Fibroblast of skin of back (primary cell): ENCODE results near the gene NAAA. TPM values are rescaled to one million over a fixed set of nuclear protein-coding genes. Genes with fewer than 3 reads are reported as not detected.
"Not testable (repeated sequence)": the region's sequence is repeated elsewhere in the genome, so short reads cannot be mapped to it uniquely, and the experiment has no call there.

Experiments used
- DNase-seq: peaks from one replicate; pipeline ENCODE4 v3.0.0-alpha.2; 2013
- polyA plus RNA-seq, 2 experiments: library from polyadenylated mRNA; unstranded; fragments of 120-200 nt; gene quantifications; one replicate each; pipeline ENCODE4 v1.2.1, GENCODE V29; 2013; ENCODE audit not compliant: insufficient read length in 2 of 2

Gene NAAA
- polyA plus RNA-seq (2013, experiment 1 of 2; ENCODE audit: insufficient read length) = 12.5 TPM
- polyA plus RNA-seq (2013, experiment 2 of 2; ENCODE audit: insufficient read length) = 7.7 TPM

DNA sequence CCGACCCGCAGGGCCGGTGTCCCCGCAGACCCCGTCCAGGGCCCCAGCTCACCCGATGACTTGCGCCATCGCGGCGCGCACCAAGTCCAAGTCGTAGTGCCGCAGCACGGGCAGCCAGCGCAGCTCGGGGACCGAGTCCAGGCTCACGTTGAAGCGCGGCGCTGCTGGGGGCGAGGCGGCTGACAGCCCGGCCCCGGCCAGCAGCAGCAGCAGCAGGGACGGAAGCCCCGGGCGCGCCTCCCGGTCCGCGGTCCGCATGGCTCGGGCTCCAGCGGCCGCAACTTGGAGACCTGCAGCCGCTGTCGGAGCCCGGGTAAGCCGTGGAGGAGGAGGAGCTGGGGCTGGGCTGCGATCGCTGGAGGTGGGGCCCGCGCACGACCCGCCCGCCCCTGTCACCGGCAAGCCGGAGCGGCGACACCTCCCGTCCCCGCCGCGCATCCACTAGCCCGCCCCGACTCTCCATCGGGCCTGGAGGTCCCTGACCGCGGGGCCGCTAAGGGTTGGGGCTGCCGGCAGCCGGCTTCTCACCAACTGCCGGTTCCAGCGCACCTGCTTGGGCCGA lies at the start of gene NAAA:
NAAA (minus strand) TSS at position 322 of the 562 bp plus-strand sequence; CDS start at position 258, 64 bp downstream.
- peak; percentile 76 for DNase-seq

DNA sequence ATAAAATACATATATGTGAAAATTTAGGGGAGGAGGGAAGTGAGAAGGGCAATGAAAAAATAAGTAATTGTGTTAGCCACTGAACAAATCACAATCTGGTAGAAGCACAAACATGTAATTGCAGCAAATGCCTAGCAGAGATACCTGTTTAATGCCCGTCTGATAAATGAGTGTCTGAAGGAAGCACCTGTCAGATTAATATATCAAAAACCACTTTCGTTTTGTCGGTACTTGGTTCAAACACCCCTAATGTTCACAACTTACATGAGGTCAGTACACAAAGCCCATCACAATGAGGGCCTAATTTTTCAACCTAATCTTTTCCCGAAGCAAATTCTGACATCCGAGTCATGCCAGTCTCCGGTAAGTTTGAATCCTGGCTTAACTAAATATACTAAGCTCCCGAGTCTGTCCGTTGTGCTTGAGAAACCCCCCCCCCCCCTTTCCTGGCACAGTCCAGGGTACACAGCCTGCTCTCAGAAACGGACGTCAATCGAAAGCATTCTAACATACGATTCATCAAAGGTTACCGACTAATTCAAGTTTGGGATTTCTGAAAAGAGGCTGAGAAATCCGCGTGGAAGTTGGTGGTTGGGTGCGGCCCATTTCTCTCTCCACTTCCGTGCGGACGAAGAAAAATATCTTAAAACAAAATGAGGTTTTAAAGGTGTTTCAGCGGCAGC lies 49.2 kb upstream of the NAAA start:
- no peak for DNase-seq

DNA sequence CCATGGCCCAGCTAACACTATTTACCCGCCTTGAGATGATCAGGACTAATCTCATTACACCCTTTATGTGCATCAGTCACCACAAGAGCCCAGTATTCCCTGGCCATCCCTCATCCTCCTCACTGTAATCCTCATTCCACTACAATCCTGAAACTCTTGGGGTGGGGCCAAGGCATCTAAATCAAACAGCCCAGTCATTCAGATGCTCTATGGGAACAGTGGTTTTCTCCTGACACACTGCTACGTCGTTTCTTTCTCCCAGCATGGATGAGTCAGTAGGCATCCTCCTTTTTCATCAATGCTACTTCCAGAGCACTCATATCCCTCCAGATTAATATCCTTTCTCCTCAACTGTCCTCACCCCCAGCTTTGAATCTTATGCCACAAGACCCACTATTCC lies 44.3 kb upstream of the NAAA start:
- peak; percentile 82 for DNase-seq

DNA sequence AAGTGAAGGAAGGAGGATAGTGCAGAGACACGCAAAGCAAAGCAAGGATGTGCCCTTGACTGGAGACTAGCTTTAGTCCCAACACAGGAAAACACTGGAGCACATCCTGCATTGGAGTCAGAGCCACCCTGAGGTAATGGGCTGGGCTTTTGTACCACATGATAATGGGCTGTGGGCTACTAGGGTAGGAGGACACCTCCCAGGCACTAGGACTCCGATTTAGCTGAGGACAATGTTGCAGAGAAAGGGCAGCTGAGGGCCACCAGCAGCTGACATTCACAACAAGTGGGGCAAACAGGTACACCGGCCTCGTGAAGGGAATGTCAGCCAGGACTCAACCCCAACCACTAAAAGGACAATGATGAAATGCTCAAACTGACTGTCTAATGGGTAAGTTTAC lies 39.8 kb upstream of the NAAA start:
- no peak for DNase-seq

DNA sequence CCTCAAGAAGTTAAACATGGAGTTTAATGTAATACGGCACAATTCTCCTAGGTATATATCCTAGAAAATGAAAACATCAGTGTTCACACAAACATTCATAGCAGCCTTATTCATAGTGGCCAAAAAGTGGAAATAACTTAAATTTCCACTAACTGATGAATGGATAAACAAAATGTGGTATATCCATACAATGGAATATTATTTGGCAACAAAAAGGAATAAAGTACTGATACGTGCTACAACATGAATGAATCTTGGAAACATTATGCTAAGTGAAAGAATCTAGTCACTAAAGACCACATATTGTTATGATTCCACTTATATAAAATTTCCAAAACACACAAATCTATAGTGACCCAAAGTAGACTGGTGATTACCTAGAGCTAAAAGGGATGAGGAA lies 35.4 kb upstream of the NAAA start:
- DNase-seq = no peak

DNA sequence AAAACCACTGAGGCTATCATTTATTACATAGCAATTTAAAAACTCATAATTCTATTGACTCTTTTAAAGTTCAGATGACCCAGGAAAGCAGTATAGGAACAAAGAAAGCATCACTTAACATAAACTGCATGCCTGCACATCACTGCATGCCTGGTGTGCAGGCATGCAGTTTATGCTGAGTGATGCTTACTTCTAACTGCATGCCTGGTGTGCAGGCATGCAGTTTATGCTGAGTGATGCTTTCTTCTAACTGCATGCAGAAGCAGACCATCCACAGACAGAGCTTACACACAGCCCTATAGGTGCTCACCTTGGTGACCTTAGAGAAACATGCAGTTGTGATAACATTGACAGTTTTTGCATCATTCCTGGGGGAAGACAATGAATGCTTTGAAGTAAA lies 33.0 kb upstream of the NAAA start:
- no peak for DNase-seq

DNA sequence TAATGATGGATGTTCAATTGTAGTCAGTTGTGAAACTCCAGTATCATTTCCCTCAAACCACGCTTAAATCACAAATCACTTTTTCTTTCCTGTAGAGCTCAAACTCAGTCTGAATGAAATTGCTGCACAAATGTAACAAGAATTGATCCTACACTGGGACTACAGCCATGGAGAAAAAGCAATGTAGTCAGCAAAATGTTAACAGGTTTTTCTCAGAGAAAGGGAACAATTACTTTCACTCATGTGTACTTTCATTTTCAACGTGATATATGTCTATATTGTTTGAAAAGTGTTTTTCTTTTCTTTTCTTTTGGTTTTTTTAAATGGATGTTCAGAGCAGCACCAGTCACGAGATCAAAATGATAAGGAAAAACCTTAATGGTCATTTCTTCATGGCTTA lies 27.3 kb upstream of the NAAA start:
- DNase-seq = no peak

DNA sequence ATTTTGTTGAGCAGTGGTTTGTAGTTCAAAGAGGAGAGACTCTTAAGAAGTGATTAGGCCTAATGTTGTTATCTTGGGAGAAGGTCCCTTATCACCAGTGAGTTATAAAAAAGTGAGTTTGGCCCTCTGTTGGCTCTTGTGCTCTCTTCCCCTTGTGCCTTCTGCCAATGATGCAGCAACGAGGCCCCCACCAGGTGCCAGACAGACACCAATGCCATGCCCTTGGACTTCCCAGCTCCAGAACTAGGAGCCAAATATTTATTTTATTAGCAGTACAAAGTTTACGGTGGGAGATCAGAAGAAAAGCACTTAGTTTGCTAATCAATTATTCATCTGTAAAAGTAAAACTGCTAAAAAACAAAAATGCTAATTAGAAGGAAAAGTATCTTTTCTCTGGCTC lies 22.7 kb upstream of the NAAA start:
- DNase-seq = no peak

DNA sequence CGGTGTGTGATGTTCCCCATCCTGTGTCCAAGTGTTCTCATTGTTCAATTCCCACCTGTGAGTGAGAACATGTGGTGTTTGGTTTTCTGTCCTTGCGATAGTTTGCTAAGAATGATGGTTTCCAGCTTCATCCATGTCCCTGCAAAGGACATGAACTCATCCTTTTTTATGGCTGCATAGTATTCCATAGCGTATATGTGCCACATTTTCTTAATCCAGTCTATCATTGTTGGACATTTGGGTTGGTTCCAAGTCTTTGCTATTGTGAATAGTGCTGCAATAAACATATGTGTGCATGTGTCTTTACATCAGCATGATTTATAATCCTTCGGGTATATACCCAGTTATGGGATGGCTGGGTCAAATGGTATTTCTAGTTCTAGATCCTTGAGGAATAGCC lies 21.3 kb upstream of the NAAA start:
- DNase-seq = not testable (repeated sequence)

DNA sequence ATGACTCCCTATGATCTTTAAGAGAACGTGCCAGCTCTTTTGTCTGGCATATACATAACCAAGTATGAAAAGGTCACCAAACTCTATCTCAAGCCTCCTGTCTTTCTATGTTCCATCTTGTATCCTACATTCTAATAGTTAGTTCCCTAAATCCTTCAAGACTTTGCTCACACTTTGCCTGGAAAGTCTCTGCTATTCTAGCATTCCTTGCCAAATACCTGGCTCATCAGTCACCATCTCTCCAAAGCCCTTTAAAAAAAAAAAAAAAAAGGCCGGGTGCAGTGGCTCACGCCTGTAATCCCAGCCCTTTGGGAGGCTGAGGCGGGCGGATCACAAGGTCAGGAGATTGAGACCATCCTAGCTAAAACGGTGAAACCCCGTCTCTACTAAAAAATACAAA lies 17.7 kb upstream of the NAAA start:
- peak; percentile 17 for DNase-seq

DNA sequence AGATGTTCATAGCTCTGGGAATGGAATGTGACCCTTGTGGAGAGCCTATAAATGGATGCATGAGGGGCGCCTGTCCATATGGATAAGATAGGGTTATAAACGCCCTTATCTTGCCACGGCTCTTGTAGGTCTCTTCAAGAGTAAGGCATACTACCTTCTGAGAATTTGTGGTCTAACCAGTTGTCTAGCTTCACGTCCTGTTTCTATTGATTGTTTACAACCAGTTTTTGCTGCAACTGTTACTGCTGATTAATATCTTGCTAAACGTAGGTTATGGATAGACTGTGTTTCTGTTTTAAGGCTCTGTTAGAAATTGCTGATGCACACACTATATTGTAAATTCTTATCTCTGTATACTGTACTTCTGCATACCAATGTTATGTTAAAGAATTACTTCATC lies 14.0 kb upstream of the NAAA start:
- DNase-seq = not testable (repeated sequence)

DNA sequence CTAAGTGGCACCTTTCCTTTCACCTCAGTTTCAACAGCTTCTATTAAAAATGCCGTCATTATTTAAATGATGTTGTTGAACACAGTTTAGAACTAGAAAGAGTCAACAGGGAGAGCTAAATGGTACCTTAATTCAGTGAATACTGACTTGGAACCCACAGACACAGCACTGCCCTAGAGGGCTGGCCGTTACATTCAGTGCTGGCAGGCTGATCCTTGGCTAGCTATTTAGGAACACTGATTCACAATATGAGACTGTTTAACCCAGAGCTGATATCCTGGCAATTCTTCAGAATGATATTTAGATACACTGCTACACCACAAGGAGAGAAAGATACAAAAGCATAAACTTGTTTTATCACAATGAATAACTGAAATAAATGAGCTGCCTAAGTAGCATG lies 12.7 kb upstream of the NAAA start:
- DNase-seq = no peak

DNA sequence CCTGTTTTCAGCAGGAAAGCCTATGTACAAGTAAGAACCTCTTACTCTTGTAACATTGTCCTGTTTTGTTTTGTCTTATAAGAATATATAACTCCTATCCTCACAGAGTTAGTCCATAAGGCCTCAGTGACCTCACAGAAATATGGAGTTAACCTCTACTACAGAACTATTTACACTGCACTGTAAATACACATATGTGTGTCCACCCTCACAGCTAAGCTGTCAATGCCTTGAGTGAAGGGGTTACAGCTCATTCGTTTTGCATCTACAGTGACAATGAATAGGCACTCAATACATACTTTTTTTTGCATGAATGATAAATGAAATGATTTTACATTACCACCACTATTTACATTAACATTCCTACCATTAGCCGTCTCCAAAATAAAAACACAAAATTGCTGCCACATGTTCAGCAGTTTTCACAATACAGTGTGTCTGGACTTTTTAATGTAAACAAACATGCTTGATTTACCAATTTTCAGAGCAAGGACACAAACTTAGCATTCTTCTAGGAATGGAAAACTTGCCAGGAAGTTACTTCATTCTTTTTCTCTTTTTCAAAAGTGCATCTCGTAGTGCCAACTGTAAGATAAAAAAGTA lies 9.5 kb upstream of the NAAA start:
- no peak for DNase-seq

DNA sequence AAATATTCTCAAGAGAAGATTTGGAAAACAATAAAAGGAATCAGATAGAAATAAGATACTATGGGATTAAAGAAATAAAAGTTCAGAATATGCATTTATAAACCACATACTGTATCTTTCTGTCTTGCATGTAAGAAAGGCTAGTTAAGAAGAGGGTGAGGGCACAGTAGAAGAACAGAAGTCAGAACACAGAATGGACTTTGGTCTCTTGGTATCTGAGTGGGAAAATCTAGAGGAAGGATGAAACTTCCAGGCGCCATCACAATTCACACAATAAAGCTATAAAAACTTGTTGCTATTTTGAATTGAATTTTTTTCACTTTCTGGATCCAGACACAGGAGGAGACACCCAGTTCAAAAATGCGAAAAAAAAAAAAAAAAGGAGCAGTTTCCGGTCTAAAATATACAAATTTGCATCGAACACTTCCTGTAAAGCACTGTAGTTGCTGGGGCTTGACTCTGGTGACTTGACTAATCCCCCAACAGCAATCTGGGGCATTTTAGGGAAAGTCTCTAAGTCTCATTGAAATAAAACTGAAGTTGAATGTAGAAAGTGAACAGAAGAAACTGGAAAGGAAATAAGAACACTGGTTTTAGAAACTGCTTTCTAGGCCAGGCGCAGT lies 8.1 kb upstream of the NAAA start:
- DNase-seq = no peak

DNA sequence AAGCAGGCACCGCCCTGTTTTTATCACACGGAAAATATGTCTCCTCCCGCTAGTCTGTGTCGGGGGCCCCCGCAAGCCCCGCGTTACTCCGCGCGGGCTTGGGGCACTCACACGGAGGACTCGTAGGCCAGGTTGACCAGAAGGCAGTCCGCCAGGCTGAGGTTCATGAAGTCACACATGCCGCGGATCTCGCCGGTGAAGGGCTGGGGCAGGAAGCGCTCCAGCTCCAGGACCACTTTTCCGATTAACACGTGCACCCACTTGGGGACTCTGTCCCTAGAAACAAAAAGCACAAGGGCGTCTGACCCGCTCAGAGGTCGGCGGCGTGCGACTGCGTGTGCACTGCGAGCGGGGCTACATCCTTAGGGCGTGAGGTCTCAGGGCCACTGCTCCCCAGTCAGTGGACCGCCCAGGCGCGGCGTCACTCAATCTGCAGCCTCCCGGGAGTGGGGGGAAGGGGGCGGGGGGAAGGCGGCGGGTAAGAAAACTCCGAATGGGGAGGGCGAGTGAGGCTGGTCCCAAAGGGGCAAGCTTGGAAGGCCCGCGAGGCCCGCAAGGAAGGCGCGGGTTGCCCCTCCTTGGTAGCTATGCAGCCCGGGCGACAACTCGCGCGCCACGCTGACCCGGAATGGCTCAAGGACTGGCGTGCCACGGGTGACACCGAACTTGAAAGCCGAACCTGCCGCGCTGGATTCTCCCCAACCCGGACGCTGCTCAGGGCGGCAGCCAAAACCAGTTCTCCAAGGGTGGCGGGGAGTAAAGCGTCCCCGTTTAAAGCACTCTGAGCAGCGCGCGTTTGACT lies 722 bp downstream of the NAAA start:
- DNase-seq = peak; percentile 63

DNA sequence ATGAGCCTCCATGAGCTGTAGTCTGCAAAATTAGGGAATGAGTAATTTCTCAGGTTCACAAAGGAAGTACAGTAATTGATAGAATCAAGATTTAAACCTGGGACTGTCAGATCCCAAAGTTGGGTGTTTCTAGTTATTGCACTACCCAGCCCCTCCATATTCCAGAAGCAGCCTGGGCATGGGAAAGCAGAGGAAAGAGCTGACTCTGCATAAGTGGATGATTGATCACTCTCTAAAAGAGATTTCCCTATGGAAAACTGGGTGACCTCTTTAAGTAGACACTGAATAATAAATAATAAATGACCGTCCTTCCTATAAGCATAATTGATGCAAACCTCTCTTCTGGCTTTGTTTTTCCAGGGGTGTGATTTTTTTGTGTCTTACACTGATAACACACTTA lies 5.2 kb downstream of the NAAA start:
- DNase-seq = no peak

DNA sequence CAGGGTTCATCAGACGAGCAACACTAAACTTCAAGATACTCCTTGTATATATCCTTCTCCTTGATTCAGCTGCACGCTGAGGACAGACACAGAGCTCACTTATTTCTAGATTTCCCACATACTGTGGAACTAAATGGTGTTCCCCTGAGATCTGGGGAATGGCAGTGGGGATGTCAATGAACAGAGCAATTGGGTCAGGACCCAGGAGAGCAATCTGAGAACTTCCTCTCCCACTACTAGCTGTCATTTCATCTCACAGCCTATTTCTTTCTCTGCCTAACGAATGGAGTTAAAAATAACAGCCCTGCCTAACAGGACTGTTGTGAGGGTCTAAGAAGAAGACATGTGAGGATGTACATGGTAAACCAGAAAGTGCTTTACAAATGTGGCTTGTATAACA lies 10.7 kb downstream of the NAAA start:
- DNase-seq = no peak

DNA sequence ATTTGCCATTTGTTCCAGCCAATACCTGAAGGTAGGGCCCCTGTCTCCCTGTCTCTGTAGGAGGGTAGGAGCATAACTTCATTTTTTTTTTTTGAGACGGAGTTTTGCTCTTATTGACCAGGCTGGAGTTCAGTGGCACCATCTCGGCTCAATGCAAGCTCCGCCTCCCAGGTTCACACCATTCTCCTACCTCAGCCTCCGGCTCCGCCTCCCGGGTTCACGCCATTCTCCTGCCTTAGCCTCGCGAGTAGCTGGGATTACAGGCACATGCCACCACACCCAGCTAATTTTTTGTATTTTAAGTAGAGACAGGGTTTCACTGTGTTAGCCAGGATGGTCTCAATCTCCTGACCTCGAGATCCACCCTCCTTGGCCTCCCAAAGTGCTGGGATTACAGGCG lies 15.9 kb downstream of the NAAA start:
- DNase-seq = not testable (repeated sequence)

DNA sequence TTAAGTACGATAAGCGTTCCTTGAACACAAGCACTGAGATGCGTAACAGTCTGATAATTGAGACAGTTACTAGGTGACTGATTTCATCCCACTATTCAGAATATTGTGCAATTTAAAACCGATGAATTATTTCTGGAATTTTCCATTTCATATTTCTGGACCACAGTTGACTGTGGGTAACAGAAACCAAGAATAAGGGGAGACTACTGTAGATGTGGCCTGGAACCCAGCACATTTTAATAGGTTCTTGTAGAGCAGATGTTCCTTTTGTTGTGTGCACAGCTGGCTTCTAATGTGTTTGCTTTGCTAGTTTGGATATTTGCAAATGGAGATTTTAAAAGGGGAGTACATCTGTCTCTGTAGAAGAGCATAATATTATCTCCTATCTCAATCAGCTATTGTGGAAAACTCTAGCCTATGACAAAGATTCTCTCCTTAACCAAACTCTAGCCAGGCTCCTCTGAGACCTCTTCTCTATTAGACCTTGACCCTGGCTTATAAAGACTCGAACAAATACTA lies 16.4 kb downstream of the NAAA start:
- no peak for DNase-seq

DNA sequence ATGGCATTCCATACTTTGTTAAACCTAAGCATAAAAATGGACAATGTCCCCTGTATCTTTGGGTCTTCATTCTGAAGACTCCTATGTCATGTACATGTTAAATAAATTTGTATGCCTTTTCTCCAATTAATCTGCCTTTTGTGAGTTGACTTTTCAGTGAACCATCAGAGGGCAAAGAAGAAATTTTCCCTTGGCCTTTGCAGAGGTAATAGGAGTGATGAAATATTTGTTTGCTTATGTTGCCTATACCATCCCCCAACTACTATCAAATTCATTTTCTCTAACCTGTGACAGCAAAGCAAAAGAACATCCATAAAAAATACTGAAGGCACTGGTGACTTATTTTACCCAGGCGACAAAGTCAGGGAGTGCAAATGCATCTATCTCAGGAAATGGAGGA lies 18.2 kb downstream of the NAAA start:
- DNase-seq = no peak

DNA sequence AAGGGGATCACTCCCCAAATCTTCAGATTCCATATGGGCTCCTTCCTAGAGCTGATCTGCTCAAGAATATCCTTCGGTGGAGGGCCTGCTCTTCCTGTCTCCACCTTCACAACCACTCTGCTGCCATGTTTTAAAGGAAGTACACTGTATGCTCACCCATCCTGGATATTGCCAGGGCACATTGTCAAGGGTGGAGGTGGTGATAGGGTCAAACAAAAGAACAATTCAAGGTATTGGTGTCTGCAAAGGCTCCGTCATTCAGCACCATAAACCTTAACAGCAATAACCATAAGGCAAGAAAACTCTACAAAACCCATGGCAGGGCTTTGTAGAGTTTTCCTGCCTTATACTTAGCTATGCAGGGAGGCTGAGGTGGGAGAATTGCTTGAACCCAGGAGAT lies 18.9 kb downstream of the NAAA start:
- no peak for DNase-seq

DNA sequence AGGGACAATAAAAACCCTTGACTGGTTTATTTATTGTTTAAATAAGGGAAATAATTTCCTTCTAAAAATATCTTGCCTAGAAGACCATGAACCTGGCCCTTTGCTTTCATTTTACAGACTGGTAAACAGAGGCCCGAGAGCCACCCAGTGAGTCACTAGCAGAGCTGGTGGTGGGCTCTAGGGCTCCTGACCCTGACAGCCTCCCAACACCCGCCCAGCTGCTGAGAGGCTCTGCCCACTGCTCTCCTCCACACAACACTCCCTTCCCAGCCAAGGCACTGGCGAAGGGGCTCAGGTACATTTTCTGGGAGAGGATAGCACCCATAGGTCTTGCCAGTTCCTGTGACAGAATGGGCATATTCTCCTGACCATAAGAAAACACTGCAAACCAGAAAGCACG lies 20.5 kb downstream of the NAAA start:
- DNase-seq = no peak

DNA sequence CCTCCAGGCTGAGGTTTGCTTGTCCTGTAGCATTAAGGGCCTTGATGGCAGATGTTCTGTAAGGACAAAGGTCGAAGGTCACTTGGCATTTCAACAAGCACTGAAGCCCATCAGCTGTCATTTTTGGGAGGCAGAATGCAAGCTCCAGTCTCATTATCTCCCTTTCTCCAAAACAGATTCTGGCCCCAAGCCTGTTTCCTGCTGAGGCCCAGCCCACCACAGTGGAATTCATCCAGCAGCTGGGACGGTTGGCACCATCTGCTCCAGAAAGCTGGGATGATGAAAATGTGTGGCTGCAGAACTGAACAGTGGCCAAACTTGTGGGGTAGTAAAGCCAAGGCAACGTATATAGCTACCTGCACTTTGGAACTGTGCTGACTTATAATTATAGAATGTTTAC lies 20.9 kb downstream of the NAAA start:
- no peak for DNase-seq
